Activated CD4-positive, alpha-beta T cell treated with anti-CD3 and anti-CD28 coated beads, Interleukin-2, amount 50 U/mL, for 1 hour (primary cell): ENCODE data around the gene EEF2KMT.

Experiments used
- DNase-seq: peaks from one replicate; pipeline ENCODE4 v3.0.0-alpha.2; 2020

The EEF2KMT gene

GRCh38 chr16:5035909-5036227, 61.7 kb downstream of the EEF2KMT start:
- no peak for DNase-seq
